H1 (cell line): ENCODE measurements around the gene RIPPLY3. TPM values are rescaled to one million over a fixed set of nuclear protein-coding genes. Genes with fewer than 3 reads are reported as not detected.

Experiments used
- SIN3A ChIP-seq, 2 experiments: IDR thresholded peaks in 1 of 2; conservative IDR thresholded peaks in 1 of 2; 2 replicates each; pipeline ENCODE4 v1.6.1; 2011 to 2012; ENCODE audit warnings: low read length in 2 of 2, improper control_type of control experiment in 1 of 2, low read depth in 1 of 2, mild to moderate bottlenecking in 1 of 2
- polyA plus RNA-seq, 7 experiments: library from polyadenylated mRNA; depleted of rRNA in 3 of 7; stranded (reverse) in 5 of 7; unstranded in 2 of 7; fragments of >200 nt in 5 of 7; fragments of 200-250 nt in 2 of 7; gene quantifications; 1 replicate in 5 of 7; 2 replicates in 1 of 7; 4 replicates in 1 of 7; pipeline versions ENCODE4 v1.2.1 to v1.2.3, GENCODE V29; 2011 to 2013; ENCODE audit warnings: missing spikeins in 2 of 7, mixed read lengths in 2 of 7
- total RNA-seq: library from RNA; stranded (reverse); fragmentation: NEBNext Ultra II Directional; extraction: Animal tissue kit (Norgen Biotek cat#: 25700); gene quantifications from 2 replicates; pipeline ENCODE4 v1.2.1, GENCODE V29; 2021

RIPPLY3 gene
- total and polyA plus RNA-seq, 2 of the 8 experiments (the other 6 are each of a cell fraction or from before 2014, with no cell fraction given), result 2.0 to 2.2 TPM

DNA sequence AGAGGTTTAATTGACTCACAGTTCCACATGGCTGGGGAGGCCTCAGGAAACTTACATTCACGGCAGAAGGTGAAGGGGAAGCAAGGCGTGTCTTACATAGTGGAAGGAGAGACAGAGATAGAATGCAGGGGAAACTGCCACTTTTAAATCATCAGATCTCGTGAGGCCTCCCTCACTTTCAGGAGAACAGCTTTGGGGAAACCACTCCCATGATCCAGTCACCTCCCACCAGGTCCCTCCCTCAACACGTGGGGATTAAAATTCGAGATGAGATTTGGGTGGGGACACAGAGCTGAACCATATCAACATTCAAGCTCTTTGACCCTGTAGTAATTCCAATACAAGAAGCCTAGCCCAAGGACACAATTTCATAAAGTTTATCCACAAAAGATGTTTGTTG lies 52.7 kb downstream of the RIPPLY3 start (continued):
- TF ChIP-seq SIN3A (conservative IDR thresholded peaks at IDR 0.05 in 1 of 2, IDR thresholded peaks at IDR 0.05 in 1 of 2; ENCODE audit: low read depth in 1 of 2, low read length in 2 of 2), result no peak
- TF ChIP-seq, all 59 proteins: peak for 0
